ENCODE data around the gene BIN2. TPM values are rescaled to one million over a fixed set of nuclear protein-coding genes. Genes with fewer than 3 reads are reported as not detected.

The BIN2 gene
- total and polyA plus RNA-seq, 2 of the 13 experiments (the other 11 are each of a cell fraction or from before 2014, with no cell fraction given), result not detected

DNA sequence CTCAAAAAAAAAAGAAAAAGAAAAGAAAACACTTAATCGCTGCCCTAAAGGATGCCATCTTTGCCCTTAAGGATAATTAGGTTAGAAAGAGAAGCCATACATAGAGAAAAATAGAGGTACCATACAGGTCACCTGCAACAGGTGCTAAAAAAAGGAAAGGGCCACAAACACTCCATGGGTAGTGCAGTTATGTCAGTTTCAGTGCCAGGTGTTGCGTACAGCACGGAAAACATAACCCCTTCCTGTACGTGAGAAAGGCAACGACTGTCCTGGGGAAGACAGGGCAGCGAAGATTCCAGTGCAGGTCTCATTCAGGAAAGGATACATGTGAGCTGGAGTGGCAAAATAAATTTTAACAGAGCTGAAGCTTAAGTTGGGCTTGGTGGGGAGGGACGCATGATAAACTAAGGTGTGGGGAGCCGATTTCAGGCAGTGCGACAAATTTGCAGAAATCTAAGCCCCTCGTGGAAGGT lies 85.9 kb downstream of the BIN2 start:
- POLR2A ChIA-PET, result interaction anchor here (0.6 to 2.3 kb wide), 19 partner anchors 8 to 611 kb away, joined by 3 to 43 read pairs (median 5); partner anchors contain the start of genes ATF1, CSRNP2, FIGNL2 and POU6F1
- H3K27me3 ChIP-seq (ENCODE audit: control insufficient read depth in 1 of 2, insufficient read depth in 2 of 2, low read length in 2 of 2), result no peaks in the 10 kb centered on the region; a peak in 1 of 5 replicates
- TF ChIP-seq TOPORS (CRISPR knock-in tag; IDR thresholded peaks at IDR 0.05), result 0 out of 2 replicates have a peak, but pooled peaks have one; percentile 54
- TF ChIP-seq ELF1 (CRISPR knock-in tag; IDR thresholded peaks at IDR 0.05), result no peak
- TF ChIP-seq ELF3 (CRISPR knock-in tag; IDR thresholded peaks at IDR 0.05), result 0 out of 2 replicates have a peak, but pooled peaks have one; percentile 15
- peak; percentile 80 for TF ChIP-seq ZNF652 (CRISPR knock-in tag; IDR thresholded peaks at IDR 0.05; ENCODE audit: borderline replicate concordance, low read depth)
- TF ChIP-seq ZNF549 (CRISPR knock-in tag; IDR thresholded peaks at IDR 0.05), result no peak
- TF ChIP-seq, protein P1, sequence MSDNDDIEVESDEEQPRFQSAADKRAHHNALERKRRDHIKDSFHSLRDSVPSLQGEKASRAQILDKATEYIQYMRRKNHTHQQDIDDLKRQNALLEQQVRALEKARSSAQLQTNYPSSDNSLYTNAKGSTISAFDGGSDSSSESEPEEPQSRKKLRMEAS (IDR thresholded peaks at IDR 0.05), result peak; percentile 26; the same call in 1 of the 2 replicates
- peaks cover 7% of the 10 kb centered on the region for H3K79me2 ChIP-seq (ENCODE audit: insufficient read depth, low read length)
- FAIRE-seq (peak; percentile 40), ATAC-seq (peak; percentile 17), DNase-seq (ENCODE audit: low spot score) (no peak)
- H2AFZ ChIP-seq (ENCODE audit: low read length), result peak overlapping the region; percentile 96
- peak overlapping the region; percentile 99 to 100 (median 100) for H3K4me3 ChIP-seq (replicated peaks in 1 of 3; ENCODE audit: insufficient read depth in 1 of 3, low read depth in 2 of 3, low read length in 3 of 3)
- no peaks in the 10 kb centered on the region for H4K20me1 ChIP-seq (ENCODE audit: insufficient read depth, low read length)
- intact Hi-C loops (cut with micrococcal nuclease; ENCODE audit: unreplicated experiment), result no loop called here
- H3K36me3 ChIP-seq (replicated peaks in 1 of 2; ENCODE audit: control insufficient read depth in 1 of 2, insufficient read depth in 2 of 2, low read length in 2 of 2), result peaks cover 8 to 25% of the 10 kb centered on the region in 2 experiments
- 5% methylated on average over 10 of the region's 10 CpGs for WGBS (ENCODE audit: low lambda C conversion rate)
- H3K9me3 ChIP-seq (ENCODE audit: low read length), result no peaks in the 10 kb centered on the region
- in situ Hi-C loops (cut with HindIII; ENCODE audit: extremely low pct_ligation_motif_present, low pct_unique_long_range_greater_than_20kb), result no loop called here
- CTCF ChIA-PET (ENCODE audit: low intra/inter-chr PET ratio, low total read pairs), result no interaction called here
- peaks cover 18% of the 10 kb centered on the region for H3K4me1 ChIP-seq (ENCODE audit: insufficient read depth, low read length)
- H3K9ac ChIP-seq (ENCODE audit: insufficient read depth, low read depth, low read length), result peak overlapping the region; percentile 100
- peak overlapping the region; percentile 87 for H3K4me2 ChIP-seq (ENCODE audit: low read depth, low read length)
- H3K27ac ChIP-seq (ENCODE audit: extremely low read length, insufficient read depth, low read length), result peak overlapping the region; percentile 100
- BruUV-seq (replicated peaks), result no TSS peak

DNA sequence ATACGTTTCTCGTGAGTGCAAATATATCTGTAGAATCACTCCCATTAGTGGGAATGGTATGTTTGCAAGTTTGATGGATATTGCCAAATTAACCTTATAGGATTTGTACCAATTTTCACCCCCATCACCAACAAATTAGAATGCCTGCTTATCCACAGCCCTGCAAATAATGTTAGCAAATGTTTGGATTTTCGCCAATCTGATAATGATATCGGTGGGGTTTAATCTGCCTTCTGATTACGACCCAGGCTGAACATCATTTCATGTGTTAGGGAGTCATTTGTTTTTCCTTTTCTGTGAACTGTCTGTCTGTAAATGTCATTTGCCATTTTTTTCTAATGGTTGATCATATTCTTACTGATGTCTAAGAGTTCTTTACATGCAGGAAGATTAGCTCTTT lies 89.4 kb downstream of the BIN2 start:
- CTCF ChIA-PET (ENCODE audit: low intra/inter-chr PET ratio, low total read pairs), result no interaction called here
- FAIRE-seq, result no peak
- BruUV-seq (replicated peaks), result no TSS peak
- TF ChIP-seq NR2F1 (CRISPR knock-in tag; IDR thresholded peaks at IDR 0.05) (no peak), DNMT3B (CRISPR knock-in tag; conservative IDR thresholded peaks at IDR 0.05) (no peak), JUND (CRISPR knock-in tag; IDR thresholded peaks at IDR 0.05) (no peak), ZNF432 (CRISPR knock-in tag; IDR thresholded peaks at IDR 0.05; ENCODE audit: borderline replicate concordance) (no peak), YEATS4 (CRISPR knock-in tag; IDR thresholded peaks at IDR 0.05; ENCODE audit: borderline replicate concordance) (no peak), XRCC5 (optimal IDR thresholded peaks at IDR 0.05; ENCODE audit: low read length) (no peak), ZNF552 (CRISPR knock-in tag; IDR thresholded peaks at IDR 0.05; ENCODE audit: borderline replicate concordance) (no peak), YEATS2 (CRISPR knock-in tag; IDR thresholded peaks at IDR 0.05; ENCODE audit: borderline replicate concordance) (no peak), ZNF263 (CRISPR knock-in tag; IDR thresholded peaks at IDR 0.05) (no peak)
- TF ChIP-seq, protein P2, sequence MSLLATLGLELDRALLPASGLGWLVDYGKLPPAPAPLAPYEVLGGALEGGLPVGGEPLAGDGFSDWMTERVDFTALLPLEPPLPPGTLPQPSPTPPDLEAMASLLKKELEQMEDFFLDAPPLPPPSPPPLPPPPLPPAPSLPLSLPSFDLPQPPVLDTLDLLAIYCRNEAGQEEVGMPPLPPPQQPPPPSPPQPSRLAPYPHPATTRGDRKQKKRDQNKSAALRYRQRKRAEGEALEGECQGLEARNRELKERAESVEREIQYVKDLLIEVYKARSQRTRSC (CRISPR knock-in tag; IDR thresholded peaks at IDR 0.05; ENCODE audit: low read depth), result no peak
- TF ChIP-seq, protein P3, sequence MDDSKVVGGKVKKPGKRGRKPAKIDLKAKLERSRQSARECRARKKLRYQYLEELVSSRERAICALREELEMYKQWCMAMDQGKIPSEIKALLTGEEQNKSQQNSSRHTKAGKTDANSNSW (CRISPR knock-in tag; IDR thresholded peaks at IDR 0.05; ENCODE audit: borderline replicate concordance), result no peak
- TF ChIP-seq, protein P4, sequence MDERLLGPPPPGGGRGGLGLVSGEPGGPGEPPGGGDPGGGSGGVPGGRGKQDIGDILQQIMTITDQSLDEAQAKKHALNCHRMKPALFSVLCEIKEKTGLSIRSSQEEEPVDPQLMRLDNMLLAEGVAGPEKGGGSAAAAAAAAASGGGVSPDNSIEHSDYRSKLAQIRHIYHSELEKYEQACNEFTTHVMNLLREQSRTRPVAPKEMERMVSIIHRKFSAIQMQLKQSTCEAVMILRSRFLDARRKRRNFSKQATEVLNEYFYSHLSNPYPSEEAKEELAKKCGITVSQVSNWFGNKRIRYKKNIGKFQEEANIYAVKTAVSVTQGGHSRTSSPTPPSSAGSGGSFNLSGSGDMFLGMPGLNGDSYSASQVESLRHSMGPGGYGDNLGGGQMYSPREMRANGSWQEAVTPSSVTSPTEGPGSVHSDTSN (CRISPR knock-in tag; IDR thresholded peaks at IDR 0.05), result no peak

More for the DNA sequence above, 89.4 kb downstream of the BIN2 start:
- intact Hi-C loops (cut with micrococcal nuclease; ENCODE audit: unreplicated experiment), result no loop called here
- Histone ChIP-seq H3K27ac (ENCODE audit: extremely low read length, insufficient read depth, low read length) (no peak overlapping the region), H3K27me3 (ENCODE audit: control insufficient read depth in 1 of 2, insufficient read depth in 2 of 2, low read length in 2 of 2) (no peaks in the 10 kb centered on the region; a peak in 1 of 5 replicates), H4K20me1 (ENCODE audit: insufficient read depth, low read length) (no peaks in the 10 kb centered on the region), H3K36me3 (replicated peaks in 1 of 2; ENCODE audit: control insufficient read depth in 1 of 2, insufficient read depth in 2 of 2, low read length in 2 of 2) (no peaks in the 10 kb centered on the region), H3K4me2 (ENCODE audit: low read depth, low read length) (no peak overlapping the region), H3K4me1 (ENCODE audit: insufficient read depth, low read length) (peaks cover 5% of the 10 kb centered on the region), H3K4me3 (replicated peaks in 1 of 3; ENCODE audit: insufficient read depth in 1 of 3, low read depth in 2 of 3, low read length in 3 of 3) (no peak overlapping the region), H3K9ac (ENCODE audit: insufficient read depth, low read depth, low read length) (no peak overlapping the region), H3K9me3 (ENCODE audit: low read length) (no peaks in the 10 kb centered on the region), H2AFZ (ENCODE audit: low read length) (no peak overlapping the region), H3K79me2 (ENCODE audit: insufficient read depth, low read length) (no peaks in the 10 kb centered on the region)
- POLR2A ChIA-PET, result no interaction called here
- WGBS (ENCODE audit: low lambda C conversion rate), result 59% methylated on average over 5 of the region's 5 CpGs
- in situ Hi-C loops (cut with HindIII; ENCODE audit: extremely low pct_ligation_motif_present, low pct_unique_long_range_greater_than_20kb), result no loop called here
- no peak for ATAC-seq
- DNase-seq (ENCODE audit: low spot score), result no peak

All from HepG2 (cell line).